Superior temporal gyrus (tissue), 1 donor: ENCODE data around the gene TFPT.

Experiments
- DNase-seq: peaks from one replicate; pipeline ENCODE4 v3.0.0-alpha.2; 2016; ENCODE audit errors: extremely low spot score

TFPT gene

DNA sequence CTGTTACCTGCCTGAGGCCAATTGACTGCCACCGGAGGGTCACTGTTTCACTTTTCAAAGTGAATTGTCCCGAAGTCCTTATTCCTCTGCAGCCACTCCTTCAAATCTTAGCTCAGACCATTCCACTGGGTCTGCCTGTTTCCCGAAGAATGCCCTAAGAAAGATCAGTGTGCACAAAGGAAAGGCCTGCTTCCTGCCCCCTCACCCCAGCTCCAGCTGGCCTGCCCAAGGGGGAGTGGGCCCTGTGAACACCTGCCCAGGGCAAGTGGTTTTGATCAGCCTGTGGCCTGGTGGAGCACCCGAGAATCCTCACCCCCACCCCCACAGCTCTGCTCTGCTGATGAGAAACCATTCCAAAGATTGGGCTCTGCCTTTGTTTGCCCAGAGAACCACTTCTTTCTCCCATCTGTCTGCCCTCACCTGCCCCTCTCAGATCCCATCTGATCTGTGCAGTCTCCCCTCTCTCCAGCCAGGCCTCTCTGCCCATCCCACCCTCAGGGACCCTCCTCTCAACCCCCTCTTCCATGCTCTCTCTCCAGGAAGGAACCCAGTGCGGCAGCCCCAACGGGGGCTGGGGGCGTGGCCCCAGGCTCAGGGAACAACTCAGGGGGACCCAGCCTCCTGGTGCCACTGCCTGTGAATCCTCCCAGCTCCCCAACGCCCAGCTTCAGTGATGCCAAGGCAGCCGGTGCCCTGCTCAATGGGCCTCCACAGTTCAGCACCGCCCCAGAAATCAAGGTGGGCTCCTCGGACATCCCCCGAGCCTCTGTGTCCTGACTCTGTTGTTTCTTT lies 33.8 kb upstream of the TFPT start:
- DNase-seq = no peak

DNA sequence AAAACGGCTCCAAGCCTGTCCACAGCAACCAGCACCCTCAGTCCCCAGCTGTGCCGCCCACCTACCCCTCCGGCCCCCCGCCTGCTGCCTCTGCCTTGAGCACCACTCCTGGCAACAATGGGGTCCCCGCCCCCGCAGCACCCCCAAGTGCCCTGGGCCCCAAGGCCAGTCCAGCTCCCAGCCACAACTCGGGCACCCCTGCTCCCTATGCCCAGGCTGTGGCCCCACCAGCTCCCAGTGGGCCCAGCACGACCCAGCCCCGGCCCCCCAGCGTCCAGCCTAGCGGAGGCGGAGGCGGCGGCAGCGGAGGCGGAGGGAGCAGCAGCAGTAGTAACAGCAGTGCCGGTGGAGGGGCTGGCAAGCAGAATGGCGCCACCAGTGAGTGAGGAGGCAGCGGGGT lies 32.7 kb upstream of the TFPT start:
- DNase-seq = no peak

DNA sequence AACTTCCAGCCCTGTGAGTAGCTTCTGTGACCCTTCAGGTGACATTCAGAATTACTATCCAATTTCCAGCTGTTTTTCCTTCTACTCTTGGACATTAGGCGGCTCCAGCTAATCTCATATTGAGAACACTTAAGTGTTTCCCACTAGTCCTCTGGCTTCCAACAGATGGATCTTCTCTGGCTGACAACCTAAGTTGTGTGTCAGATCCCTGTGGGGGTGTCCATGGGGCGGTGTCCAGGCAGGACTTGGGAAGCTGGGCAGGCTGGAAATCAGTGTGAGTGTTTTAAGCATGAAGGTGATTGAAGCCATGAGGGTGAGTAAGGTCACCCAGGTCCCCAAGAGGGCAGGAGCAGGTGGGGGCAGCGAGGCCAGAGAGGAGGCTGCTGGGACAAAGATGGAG lies 32.2 kb upstream of the TFPT start:
- DNase-seq = peak; percentile 9

DNA sequence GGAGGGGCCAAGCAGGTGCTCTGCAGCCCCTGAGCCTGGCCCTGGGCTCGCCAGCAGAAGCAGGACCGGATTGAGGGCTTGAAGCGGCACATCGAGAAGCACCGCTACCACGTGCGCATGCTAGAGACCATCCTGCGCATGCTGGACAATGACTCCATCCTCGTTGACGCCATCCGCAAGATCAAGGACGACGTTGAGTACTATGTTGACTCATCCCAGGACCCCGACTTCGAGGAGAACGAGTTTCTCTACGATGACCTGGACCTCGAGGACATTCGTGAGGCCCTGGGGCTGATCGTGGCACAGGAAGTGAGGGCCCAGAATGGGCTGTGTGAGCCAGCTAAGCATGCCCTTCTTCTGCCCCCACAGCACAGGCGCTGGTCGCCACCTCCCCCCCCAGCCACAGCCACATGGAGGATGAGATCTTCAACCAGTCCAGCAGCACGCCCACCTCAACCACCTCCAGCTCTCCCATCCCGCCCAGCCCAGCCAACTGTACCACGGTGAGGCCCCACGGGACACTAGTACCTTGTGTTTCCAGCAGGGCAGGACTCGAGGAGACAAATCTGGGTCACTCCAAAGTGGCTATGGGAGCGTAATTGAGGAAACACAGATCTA lies 30.2 kb upstream of the TFPT start:
- no peak for DNase-seq

DNA sequence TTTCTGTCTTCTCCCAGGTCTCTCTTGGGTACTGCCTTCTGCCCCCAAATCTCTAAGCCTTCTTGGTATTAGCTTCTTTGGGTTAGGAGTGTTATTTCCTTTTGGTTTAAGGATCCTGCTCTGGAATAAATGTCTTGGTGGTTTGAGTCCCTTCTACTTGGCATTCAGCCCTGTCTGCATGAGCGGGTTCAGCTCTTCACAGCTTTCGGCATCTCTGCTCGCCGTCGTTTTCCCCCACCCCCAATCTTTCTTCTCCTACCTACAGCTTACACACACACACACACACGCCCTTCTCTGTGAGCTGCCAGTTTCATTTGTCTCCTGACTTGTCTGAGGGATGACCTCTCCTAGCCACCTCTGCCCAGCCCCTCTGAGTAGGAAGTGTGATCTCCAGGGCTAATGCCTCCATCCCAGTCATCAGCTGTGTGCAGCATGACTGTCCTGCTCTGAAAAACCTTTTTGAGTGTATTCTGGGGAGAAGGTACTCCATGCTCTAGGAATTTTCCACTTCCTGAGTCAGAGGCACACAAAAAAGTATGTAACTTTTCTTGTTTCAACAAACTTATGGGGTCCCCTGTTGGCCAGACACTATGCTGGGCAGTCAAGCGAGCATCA lies 26.8 kb upstream of the TFPT start:
- DNase-seq = no peak

DNA sequence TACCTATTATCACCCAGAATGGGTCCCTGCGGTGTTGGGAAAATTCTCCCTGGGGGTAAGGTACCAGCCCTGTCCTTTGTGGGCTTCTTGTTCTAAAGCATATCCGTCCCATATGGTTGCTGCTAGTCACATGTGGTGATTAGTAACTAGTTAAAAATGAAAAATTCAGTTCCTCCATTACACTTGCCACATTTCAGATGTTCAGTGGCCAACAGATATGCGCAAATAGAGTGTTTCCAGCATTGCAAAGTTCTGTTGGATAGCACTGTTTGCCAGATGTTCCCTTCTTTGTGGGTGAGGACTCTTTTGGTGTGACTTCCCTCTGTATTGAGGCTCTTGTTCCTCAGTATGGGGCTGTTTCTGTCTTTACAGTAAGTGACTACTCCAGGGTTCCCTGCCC lies 25.9 kb upstream of the TFPT start:
- DNase-seq = no peak

DNA sequence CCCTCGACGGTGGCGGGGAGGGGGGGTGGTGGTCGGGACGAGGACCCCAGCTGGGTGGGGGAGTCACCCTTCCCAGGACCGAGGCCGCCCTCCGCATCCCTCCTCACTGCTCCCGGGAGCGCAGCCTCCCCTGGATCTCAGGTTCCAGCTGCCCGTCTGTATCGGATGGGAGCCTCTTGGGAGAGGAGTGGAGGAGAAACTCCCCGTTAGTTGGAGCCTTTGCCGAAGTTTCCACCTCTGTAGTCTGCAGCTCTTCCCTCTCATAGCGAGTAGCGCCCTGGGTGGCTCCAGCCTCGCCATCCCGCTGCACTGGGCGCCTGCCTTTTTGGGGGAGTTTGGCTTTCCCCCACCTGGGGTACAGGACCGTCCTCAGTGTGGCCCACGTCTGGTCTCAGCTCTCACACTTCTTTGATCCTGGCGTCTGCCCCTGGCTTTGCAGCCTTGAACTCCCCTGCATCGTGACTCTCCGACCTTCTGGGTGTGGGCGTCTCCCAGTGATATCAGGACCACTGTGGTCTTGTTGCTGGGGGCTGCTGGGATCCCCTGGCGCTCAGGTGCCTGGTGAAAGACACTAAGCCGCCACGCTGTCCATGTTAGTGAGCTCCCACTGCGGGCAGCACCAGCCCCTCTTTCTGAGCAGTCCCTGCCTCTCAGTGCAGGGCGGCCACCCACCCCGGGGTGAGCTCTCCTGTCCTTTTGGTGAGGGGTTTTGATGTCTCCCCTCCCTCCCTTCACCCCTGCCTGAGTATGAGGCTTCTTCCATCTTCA lies 23.2 kb upstream of the TFPT start:
- no peak for DNase-seq

DNA sequence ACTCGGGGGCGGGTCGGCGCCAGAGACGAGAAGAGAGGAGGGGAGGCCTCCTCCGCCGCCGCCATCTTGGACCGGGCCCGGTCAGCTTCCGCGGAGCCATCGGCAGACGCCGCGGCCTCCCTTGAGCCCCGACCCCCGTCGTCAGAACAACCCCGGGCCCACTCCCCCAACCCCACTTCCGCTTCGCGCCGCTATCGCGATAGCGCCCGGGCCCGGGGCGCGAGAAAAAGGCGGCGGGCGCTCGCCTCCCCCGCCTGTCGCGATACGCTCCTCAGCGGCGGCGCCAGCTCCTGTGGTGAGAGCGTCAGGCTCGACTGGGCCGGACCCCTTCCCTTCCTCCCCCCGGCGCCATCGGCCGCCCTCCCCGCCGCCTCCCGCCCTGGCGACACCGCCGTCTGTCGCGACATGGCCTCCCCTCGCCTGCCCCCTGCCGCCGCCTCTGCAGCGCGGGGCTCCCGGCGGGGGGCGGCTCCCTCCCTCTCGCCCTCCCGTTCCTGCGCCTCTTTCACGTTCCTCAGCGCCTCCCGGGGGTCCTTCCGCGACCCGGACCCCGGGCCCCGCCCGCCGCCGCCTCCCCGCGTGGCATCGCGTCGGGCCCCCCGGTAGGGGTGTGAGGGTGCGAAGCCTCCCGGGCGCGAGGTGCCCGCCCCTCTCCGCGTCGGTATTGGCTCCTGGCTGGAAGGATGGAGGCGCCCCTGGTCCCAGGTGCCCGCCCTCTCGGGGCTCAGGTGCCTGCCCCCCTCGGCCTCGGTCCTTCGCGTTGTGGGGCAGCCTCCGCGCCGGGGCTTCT lies 22.4 kb upstream of the TFPT start, which contains the start of gene CNOT3:
Gene CNOT3 (plus strand): TSS at position 64 of the 790 bp plus-strand sequence. CDS start 5,217 bp downstream, outside the sequence.
- no peak for DNase-seq

DNA sequence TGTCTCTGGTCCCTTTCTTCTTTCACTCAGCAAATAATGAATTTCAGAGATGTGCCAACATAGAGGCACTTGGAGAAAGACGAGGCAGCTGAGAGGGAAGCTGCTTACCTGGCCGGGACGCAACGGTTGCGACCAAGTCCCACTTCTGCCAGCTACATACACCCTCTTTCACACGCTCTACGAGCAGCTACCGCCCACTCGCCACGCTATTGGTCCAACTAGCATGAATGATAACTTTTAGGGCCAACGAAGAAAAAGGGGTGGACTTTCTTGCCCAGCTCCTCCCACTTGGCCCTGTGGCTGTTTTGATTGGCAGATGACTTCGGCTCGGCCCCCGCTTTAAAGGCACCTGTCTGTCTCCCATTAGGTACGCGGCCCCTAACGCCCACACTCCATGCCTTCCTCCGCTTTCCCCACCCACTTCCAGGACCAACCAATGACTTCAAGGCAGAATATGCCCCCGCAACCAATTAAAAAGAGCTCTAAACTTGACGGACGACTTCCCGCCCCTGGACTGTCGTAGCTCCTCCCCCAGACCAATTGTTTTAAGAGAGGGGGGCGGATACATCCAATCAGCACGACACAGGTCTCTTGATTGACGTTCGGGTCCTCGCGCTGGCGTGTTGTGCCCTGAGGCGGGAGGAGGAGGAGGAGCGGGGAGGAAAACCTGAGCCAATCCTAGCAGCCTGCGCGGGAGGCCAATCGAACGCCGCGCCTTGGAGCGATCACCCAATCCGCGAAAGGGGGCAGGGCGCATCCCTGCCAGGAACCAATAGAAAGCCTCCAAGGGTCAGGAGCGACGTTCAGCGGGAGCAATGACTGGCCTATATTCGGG lies 21.6 kb upstream of the TFPT start:
- peak; percentile 100 for DNase-seq

DNA sequence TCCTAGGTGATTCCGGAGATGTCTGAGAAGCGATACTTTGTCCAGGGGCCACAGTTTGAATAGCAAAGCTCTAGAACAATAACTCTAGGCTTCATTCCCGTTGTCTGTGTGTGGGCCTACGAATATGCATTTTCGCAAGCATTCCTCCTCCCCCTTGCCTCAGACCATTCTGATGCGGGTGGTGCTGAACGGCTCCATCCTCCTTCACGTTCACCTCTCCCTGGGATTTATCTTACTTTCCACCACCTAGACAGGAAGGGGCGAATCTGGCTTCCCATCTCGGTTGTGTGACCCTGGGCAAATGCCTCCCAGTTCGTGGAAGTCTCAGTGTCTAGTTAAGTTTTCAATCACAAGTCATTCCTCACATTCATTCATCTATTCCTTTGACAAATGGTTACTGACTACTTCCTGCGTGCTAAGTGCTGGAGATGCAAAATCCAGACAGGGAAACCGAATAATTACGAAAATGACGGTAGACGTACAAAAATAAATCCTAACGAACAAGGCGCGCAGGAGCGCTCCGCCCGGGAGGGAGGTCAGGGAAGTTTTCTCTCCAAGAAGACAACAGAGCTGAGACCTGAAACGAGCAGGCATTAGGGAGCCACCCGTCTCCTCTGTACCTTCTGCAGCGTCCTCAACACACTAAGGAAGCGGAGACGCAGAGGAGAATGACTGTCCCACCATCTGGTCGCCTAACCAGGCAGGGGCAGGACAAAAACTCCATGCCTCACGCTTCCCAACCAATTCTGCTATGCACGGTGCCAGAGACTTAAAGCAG lies 20.8 kb upstream of the TFPT start:
- DNase-seq = no peak

DNA sequence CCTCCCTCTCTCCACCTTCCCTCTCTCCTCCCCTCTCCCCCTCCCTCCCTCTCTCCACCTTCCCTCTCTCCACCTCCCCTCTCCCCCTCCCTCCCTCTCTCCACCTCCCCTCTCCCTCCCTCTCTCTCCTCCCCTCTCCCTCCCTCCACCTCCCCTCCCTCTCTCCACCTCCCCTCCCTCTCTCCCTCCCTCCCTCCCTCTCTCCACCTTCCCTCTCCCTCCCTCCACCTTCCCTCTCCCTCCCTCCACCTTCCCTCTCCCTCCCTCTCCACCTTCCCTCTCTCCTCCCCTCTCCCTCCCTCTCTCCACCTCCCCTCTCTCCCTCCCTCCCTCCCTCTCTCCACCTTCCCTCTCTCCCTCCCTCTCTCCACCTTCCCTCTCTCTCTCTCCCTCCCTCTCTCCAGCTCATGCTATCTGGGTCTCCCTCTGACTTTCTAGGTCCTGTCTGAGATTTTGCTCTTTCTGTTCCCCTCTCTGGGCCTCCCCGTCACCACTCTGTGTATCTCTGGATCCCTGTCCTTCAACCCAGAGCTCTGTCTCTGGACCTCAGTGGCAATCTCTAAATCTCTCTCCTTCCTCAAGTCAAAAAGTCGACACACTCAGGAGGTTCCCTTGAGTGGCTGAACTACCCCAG lies 18.6 kb upstream of the TFPT start:
- no peak for DNase-seq

DNA sequence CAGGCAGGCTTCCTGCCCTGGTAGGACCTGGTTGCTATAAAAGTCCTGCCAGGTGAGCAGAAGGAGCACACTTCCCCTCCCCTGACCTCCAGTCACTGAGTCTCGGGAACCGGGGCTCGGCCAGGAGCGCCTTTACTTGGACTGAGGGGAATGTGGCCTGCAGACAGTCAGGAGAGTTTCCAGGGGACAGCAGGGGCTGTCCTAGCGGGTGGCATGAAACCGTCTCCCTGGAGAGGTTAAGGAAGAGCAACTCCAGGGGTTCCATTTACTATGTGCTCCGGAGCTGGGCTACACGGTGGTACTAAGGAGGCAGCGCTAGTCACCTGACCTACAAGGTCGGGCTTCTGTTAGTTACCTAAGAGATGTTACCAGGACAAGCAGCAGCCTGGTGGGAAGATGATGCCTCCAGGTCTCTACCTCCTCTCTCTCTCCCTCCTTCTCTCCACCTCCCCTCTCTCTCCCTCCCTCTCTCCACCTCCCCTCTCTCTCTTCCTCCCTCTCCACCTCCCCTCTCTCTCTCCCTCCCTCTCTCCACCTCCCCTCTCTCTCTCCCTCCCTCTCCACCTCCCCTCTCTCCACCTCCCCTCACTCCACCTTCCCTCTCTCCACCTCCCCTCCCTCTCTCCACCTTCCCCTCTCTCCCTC lies 18.0 kb upstream of the TFPT start:
- DNase-seq = no peak

DNA sequence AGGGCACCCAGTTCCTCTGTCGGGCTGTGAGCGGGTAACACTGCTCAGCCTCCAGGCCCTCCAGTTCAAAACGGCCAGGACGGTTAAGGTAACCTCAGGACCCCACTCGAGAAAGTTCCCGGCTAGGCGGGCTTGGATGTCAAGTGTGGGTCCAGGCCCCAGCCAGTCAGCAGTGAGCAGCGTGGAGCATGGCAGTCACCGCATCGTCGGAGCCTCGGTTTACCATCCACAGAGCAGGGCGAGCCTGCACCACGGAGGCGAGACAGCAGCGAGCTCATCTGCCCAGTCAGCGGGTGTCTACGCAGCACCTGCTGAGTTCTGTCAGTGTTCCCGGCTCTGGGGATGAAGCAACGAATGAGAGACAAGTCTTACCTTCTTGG lies 14.2 kb upstream of the TFPT start:
- DNase-seq = no peak

DNA sequence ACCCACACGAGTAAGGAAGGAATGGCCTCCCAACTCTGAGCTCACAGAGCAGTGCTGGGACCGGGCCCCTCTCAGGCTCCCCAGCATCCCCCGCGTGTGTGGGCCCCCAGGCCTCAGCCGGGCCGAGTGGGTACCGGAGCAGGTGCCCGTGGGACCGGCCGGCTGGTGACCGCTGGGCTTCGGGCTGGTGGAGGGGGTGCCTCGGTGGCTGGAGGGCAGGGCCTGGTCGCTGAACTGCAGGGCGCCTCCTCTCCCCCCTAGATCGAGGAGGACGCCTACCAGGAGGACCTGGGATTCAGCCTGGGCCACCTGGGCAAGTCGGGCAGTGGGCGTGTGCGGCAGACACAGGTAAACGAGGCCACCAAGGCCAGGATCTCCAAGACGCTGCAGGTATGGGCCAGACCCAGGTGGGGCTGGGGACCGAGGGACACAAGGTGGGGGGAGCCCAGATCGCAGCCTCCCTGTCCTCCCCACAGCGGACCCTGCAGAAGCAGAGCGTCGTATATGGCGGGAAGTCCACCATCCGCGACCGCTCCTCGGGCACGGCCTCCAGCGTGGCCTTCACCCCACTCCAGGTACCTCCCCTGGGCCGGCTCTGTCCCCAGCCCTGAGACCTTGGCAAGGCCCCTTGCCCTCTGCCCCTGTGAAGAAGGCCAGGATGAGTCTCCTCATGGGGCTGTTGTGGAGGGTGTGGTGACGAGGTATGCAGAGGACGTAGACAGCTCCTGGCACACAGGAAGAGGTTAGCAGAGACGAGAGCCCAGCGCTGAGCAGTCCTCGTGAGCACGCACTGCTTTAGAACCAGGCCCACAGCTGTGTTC lies 13.5 kb upstream of the TFPT start:
- no peak for DNase-seq

DNA sequence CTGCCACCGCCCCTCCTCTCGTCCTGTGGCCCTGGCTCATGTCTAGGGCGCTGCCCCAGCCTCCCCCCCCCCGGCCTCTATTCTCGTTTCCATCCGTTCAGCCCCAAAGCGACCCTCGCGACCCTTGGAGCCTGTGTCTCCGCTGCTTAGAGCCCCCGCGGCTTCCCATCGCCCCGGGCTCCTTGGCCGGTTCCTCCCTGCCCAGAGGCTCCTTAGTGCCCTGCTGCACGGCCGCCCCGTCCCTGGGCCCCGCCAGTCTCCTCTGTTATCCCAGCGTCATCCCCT lies 12.9 kb upstream of the TFPT start:
- DNase-seq = no peak

DNA sequence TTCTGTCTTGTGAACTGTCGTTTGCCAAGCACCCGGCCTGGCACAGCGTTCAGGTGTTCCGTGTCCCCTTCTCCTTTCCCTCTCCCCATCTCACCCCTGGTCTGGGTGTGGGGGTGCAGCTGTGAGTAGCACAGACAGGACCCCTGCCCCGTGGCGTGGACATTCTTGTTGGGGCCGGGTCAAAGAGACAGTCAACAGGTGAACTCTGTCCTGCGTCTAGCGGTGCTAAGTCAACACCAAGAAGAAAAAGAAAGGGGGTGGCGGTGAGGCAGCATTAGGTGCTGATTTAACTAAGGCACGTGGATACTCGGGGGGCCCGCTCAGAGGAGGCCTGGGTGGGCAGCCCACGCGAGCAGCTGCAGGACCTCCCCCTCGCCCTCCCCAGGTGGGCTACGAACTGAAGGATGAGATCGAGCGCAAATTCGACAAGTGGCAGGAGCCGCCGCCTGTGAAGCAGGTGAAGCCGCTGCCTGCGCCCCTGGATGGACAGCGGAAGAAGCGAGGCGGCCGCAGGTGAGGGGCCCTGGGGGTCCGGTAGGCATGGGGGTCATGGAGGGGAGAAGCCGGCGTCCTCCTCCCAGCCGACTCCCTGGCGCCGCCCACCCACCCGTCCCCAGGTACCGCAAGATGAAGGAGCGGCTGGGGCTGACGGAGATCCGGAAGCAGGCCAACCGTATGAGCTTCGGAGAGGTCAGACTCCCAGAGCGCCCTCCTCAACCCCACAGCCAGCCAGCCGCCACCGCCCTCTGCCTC lies 12.4 kb upstream of the TFPT start:
- no peak for DNase-seq

DNA sequence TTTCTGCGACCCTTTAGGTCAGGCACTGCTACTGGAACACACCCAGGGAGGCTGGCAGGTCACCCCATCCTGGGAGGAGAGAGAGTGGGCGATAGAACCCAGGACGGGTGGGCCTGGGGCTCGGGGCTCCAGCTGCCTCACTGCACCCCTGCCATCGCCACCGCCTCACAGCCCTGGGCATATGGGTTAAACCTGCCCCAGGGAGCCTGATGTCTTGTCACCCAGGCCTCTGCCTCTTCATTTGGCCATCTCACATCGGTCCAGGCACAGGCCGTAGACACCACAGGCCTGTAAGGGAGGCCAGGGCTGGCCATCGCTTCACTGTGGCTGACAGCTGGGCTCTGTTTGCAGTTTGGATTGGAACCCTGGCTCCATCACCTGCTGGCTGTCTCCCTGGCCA lies 10.3 kb upstream of the TFPT start:
- DNase-seq = no peak
